Prostate gland (tissue), 1 donor: Measurements from ENCODE around the gene PRKG1.

Experiments used
- POLR2A ChIP-seq: fragments of 450-650 bp; IDR thresholded peaks from one replicate; pipeline ENCODE4 v1.6.1; 2016; ENCODE audit warnings: antibody characterized with exemption, mild to moderate bottlenecking
- POLR2AphosphoS5 ChIP-seq: sonication (generic); formaldehyde crosslinking; IDR thresholded peaks from one replicate; pipeline ENCODE4 v1.6.1; 2017; ENCODE audit warnings: antibody characterized with exemption

DNA sequence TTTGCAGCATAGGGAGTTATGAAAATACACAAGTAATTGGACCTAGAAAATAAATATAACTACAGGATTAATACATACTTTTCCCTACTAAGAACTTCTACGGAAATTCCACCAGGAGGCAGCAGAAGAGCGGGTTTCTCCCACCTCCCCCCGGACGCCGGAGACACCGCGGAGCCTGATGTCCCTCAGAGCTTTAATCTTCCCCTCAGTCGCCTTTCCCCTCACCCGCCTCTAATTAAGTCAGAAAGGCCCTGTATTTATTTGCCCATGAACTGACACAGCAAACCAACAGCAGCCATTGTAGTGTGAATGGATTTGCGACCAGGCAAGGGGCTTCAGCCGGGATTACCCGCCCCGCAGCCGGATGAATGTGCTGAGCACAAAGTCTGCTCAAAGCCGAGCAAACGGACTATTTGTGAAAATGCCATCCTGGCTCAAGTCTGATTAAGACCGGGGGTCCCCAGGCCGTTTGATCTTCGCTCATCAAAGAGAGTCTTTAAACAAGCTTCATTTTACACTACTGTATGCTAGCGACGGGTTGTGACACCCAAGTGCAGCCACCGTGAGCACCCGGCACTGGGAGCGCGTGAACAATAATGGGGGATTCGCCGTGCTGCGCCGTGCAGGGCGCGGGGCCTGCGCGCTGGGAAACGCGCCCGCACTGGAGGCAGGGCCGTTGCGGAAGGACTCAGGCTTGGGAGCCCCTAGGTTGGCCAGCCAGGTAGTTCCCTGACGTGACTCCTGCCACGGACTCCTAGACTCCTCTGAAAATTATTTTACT, 1234.2 kb downstream of the PRKG1 start:
- TF ChIP-seq POLR2A, result no peak
- no peak for TF ChIP-seq POLR2AphosphoS5
